ENCODE measurements around the gene DCAF4.

DCAF4 gene, protein sequence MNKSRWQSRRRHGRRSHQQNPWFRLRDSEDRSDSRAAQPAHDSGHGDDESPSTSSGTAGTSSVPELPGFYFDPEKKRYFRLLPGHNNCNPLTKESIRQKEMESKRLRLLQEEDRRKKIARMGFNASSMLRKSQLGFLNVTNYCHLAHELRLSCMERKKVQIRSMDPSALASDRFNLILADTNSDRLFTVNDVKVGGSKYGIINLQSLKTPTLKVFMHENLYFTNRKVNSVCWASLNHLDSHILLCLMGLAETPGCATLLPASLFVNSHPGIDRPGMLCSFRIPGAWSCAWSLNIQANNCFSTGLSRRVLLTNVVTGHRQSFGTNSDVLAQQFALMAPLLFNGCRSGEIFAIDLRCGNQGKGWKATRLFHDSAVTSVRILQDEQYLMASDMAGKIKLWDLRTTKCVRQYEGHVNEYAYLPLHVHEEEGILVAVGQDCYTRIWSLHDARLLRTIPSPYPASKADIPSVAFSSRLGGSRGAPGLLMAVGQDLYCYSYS

DNA sequence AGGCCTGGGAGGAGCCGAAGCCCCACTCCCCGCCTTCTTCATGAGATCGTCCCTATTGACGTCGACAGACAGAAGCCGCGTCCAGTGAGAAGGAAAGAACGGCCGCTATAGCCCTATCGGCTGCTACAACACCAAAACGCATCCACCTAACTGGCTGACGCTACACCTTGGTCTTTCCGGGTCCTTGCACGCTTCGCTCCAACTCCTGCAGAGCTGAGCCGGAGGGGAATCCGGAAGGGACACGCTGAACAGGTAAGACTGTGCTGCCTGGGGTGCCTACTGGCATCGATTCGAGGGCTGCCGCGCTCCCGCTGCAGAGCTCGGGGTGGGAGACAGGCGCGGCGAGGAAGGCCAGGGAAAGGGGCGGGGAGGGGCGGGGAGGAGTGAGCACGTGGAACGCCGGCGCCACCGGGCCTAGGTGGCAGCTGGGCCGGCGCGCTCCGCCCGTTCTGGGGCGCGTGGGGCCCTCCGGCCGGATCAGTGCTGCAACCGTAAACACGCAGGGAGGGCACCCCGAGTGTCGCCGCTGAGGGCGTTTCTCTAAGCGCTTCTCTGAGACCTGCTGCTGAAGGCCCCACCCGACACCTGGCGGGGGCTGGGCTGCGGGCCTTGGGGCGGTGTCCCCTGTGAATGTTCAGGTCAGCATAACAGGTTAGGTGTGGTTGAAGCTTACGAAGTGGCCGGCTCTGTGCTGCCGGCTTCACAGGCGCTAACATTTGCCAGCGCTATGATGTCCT lies at the start of gene DCAF4:
Gene DCAF4, plus strand, starts transcription at position 173 of the 737 bp plus-strand sequence. CDS start 11,515 bp downstream, outside the sequence.
- peak; percentile 86 for DNase-seq (ENCODE audit: low read depth)

DNA sequence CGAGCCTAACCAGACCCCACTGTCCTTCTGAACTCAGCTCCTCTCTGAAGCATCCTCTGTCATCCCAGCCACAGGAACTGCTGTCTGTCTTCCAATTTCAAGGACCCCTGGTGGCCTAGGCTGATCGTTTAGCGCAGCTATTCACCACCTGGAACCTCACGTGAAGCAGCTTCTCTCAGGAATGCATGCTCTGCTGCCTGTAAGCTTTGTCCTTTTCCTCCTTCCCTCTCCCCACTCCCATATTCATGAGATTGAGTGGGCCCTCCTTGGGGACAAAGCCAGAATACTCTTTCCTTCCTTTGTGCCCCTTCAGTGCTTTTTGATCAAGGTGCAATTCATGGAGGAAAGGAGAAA lies 49.6 kb upstream of the DCAF4 start:
- no peak for DNase-seq (ENCODE audit: low read depth)

DNA sequence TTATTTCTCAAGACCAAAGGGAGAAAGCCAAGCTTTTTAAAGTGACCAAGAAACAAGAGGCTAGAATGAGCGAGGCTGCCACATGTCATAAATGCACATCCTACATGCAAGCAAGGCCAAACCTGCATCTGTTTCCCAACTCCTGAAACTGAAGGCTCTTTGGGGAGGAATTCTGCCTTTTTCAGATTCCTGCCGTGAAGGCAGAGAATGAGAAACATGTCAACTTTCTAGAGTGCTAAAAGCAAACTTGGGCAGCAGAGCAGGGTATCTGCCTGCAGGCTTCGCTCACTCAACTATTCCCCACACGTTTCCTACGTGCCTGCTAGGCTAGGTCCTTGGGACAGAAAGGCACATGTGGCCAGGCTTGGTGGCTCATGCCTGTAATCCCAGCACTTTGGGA lies 47.5 kb upstream of the DCAF4 start:
- DNase-seq (ENCODE audit: low read depth): no peak

DNA sequence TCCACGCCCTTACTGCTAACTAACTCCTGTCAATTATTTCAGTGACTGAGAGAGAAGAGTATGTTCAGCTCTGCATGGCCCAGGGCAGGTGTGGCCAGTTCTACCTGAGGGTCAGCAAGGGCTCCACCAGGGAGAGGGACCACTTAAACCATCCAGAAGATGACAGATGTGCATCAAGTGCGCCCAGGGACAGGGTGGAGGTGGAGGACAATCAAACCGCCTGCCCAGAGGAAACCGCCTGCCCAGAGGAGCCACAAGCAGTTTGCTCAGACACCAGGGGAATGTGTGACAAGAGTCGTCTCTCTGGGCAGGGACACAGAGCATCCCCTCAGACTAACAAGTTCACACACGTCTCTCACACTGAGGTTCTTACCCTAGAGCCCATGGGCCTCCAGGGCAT lies 46.8 kb upstream of the DCAF4 start:
- DNase-seq (ENCODE audit: low read depth): no peak

DNA sequence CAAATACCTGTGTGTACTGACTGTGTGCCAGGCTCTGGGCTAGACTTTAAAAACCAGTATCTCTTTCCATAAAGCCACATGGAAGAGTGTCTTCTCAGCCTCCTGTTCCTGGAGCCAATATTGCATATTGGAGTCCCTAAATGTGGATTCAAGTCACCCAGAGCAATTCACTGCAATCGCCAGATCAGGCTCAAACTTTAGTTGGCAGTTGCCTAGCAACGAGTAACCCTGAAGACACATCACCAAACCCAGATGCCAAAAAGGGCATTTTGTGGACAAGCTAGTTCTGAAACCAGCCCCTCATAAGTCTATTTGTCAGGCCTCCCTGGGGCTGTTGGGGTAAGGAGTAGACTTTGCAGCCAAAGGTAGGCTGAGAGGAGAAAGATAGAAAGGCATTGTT lies 46.1 kb upstream of the DCAF4 start:
- no peak for DNase-seq (ENCODE audit: low read depth)

DNA sequence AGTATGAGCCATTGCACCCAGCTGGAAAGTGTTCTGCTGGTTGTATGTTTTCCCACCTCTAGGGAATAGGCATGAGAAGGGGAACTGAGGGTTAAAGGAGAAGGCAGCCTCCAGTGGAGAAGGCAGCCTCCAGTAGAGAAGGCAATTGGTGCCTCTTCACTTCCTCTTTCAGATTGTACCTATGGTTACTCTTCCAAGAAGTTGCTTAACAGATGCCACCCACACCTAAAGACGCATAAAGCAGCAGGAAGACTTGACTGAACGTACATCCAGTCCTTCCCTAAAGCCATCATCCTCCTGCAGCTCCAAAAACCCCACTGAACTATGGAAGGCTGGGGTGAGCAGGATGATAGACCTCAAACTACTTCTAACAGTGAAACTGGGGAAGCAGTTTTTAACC lies 45.4 kb upstream of the DCAF4 start:
- no peak for DNase-seq (ENCODE audit: low read depth)

DNA sequence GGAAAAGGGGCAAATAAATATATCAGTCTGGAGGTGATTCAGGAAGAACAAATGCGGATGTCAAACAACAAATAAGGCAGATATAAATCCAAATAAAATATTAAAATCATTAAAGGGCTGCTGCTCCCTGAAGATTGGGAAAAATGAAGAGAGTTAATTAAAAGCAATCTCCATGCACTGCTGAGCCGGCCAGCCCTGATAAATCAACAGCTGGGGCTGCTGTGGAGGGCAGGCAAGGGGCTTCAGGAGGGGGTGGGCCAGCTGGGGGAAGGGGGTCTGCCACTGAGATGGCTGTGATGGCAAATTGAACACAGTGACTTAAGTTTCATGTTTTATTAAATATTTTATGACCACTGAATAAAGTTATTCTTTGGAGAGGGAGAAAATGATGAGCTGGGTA lies 44.7 kb upstream of the DCAF4 start:
- no peak for DNase-seq (ENCODE audit: low read depth)

DNA sequence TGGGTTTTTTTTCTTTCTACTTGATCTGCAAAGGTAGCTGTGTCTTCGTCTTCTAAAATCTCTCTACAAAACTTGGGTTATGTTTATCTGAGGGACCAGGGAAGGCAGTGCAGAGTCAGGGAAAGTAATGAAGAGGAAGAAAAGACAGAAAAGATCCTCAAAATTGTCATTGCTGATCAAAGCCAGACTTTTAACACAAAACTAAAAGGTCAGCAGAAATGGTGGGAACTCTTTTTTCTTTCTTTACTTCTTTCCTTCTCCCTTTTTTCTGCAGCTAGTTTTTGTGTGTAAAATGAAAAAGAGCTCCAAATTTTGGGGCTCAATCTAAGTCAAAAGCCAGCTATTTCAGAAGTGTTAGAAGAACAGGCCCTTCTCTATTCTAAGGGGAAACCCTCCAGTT lies 44.2 kb upstream of the DCAF4 start:
- DNase-seq (ENCODE audit: low read depth): no peak

DNA sequence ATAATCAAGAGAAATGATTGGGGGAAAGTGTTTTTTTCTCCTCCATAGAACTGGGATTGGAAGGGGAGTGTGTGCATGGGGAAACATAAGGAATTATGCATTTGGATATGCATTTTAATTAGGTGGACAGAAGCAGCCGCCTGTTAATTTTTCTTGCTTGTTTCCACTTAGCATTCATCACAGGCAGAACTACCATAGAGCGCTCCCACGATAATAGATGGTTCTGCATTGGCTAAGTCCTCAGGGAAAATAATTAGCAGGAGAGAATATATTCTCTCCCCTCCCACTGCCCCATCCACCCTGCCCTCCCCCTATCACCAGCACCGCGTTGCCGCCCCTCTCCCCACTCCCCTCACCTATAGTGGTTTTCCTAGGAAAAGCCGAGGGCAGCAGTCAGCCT lies 43.8 kb upstream of the DCAF4 start:
- DNase-seq (ENCODE audit: low read depth): no peak

DNA sequence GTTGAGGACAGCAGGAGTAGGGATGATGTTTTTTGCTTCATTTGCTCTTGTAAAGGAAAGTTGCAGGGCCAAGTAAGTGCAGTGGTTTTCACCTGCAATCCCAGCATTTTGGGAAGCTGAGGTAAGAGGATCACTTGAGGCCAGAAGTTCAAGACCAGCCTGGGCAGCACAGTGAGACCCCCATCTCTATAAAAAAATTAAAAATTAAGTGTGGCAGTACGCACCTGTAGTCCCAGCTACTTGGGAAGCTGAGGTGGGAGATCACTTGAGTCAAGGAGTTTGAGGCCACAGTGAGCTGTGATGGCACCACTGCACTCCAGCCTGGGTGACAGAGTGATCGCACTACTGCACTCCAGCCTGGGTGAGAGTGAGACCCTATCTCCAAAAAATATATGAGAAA lies 43.2 kb upstream of the DCAF4 start:
- no peak for DNase-seq (ENCODE audit: low read depth)

DNA sequence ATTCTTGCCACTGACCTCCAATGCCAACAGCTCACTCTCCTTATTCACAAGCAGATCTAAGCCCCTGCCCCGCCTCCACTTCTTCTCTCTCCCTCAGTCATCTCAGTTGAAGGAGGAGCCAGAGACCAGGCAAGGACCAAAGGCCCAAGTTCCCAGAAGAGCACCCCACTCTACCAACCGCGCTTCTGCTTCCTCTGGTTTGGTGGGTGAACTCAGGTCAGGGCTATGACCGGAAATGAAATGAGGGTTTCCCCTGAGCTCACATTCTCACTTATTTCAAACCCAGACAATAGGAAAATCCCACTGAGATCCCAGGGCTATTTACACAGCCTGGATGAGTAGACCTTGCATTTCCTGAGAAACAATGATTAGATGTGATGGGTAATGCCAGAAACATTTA lies 42.3 kb upstream of the DCAF4 start:
- no peak for DNase-seq (ENCODE audit: low read depth)

DNA sequence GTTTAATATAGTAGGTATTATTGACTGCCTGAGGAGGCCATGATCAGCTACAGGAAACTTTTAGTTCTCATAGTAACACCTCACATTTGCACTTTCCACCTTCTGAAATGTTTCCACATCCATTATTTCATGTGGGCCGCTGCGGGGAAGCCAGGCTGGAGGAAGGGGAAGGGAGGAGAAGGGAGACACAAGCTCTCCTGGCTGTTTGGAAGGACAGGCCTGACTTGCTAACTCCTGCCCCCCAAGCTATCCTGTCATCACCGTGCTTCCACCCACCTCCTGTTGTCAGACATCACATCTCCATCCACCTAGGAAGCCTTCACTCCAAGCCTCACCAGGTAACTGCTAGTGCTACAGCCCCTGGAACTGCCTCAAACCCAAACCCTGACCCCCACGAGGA lies 41.9 kb upstream of the DCAF4 start:
- DNase-seq (ENCODE audit: low read depth): no peak

DNA sequence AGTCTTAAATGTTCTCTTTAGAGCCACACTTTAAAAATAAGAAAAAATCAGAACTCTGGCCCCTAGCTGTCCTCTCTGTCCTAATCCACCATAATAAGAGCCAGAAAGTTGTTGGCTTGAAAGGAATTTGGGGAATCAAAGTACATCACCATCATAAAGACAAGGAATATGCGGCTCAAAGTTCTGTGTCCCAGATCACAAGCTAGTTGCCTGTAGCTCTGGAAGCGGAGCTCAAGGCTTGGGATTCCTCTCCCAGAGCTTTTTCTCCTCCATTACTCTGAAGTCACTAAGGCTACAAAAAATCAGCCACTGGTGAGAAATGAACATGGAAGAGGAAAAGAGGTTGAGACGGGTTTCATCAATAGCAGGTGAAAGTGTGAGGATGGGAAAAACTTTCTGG lies 38.8 kb upstream of the DCAF4 start:
- no peak for DNase-seq (ENCODE audit: low read depth)

DNA sequence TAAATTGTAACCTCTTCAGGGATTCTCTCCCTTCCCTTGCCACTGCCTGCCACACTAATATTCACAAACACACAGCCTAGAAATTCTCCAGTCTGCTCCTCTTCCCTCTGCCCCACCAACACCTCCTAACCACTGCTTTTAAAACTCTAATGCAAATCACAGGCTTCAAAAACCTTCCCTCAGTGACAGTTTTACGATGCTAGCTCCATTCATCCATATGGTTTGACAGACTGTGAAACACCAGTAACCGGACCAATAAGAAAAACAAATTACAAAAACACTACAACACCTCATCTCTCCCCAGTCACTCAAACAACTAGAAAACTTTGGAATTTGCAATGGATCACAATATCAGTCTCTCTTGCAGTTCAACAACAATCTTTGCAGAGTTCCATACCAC lies 38.1 kb upstream of the DCAF4 start:
- no peak for DNase-seq (ENCODE audit: low read depth)

DNA sequence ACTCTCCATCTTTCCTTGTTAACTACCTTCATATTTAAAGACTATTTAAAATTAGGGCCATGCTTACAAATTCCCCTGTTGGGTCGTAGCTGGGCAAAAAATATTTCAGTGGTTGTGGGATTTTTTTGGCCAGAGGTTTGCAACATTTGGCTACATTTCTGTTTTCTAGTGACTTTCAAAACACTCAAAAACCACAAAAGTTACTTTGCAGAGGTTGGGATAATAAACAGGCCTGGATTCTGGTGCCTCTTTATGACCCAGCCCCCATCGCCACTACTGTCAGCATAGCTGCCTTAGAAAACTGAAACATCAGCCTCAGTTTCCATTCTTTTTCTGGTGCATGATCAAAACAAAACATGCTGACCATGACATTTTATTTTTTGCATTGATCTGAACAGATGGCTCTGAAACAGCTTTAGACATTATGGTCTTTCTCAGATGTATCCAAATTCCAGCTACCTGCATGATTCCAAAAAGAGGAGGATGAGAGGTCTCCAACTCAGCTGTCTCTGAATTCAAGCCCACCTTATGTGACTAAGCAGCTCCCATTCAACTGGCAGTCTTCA lies 37.5 kb upstream of the DCAF4 start:
- DNase-seq (ENCODE audit: low read depth): no peak

DNA sequence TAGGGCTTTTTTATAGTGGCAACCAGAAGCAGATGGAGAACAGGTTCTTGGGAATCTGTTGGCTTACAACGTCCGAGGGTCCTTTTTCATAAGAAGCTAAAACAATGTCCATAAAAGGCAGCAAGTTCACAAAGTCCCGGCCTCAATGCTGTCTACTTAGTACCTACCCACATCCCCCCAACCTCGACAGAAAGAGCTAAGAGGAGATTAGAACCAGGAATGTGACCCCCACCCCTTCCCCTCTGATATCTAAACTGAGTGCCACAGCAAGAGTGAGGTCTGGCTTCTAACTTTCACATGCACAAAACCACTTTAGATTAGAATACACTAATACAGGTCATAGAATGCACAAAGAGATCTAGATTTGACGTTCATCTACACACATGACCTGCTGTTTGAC lies 36.9 kb upstream of the DCAF4 start:
- no peak for DNase-seq (ENCODE audit: low read depth)

DNA sequence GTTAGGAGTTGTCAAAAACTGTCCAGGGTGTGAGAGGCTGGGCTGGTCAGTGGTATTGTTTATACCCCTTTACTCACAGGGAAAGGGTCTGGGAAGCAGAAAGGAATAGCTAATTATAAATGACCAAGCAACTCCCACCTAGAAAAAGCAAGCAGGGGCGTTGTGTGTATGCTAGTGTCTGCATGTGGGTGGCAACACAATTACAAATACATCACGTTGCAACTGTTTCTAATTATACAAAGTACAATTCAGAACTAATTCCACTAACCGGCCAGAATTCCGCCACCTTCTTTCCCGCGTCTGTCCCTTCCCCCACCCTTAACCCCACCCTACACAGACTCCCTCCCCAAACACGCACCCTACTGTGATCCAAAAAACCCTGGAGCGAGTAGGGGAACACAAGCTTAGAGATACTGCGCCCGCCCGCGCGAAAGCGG lies 34.6 kb upstream of the DCAF4 start:
- no peak for DNase-seq (ENCODE audit: low read depth)

DNA sequence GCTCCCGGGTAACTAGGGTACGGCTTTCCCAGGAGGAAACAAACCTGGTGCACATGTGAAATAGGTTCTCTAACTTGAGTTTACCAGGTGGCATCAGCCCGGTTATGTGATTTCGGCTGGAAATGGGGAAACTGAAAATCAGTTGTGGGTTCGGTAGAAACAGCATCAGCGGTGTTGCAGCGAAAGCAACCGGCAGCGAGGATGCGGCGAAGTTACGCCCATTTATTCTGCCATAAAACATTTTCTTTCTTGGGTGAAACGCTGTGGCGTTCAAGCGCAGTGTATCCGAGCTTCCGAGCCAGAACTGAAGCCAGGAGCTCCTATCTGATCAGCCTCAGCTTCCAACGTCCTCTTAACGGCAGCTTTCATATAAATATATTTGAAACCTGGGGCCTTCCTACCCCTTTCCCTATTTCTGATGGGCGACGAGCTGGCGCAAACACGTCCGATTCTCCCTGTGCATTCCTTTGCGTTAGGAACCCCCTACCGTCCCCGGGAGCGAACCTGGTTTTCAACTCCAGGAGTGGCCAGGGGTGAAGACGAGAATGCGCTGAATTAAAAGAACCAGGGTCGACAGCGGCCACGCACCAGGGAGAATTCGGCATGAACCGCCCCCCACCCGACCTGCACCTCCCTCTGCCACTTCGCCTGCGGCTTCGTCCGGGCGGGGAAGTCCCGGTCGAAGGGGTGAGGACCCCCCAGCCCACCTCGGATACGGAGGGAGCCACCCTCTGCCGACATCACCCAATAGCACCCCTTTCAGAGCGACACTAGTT lies 34.0 kb upstream of the DCAF4 start:
- DNase-seq (ENCODE audit: low read depth): no peak

DNA sequence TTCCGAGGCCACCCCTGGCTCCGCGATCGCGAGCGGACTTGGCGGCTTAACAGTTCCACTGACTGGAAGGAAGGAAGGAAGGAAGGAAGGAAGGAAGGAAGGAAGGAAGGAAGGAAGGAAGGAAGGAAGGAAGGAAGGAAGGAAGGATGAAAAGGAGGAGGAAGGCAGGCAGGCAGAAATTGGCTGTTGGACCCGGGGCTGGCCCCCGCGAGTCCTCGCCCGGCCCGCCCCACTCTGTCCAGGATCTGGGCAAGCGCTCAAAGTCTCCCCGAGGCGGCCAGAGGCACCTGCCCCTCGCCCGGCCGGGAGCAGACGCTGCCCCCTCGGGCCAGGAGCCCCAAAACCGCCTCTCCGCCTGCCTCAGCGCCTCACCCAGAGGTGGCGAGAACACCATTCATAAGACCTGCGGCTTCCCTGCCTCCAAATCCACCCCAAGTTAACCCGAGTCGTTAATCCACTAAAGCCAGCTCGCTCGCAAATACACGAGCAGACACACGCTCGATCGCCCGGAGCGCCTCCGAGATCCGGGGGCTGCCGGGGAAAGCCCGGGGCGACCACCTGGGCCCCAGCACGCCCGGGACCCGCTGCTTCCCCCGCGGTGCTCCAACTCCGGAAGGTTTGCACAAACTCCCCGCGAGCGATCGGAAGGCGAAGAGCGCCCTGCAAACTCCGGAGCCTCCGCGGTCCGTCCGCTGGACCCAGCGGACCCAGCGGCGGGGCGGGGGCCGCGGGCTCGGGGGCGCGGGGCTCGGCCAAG lies 33.2 kb upstream of the DCAF4 start:
- DNase-seq (ENCODE audit: low read depth): no peak

DNA sequence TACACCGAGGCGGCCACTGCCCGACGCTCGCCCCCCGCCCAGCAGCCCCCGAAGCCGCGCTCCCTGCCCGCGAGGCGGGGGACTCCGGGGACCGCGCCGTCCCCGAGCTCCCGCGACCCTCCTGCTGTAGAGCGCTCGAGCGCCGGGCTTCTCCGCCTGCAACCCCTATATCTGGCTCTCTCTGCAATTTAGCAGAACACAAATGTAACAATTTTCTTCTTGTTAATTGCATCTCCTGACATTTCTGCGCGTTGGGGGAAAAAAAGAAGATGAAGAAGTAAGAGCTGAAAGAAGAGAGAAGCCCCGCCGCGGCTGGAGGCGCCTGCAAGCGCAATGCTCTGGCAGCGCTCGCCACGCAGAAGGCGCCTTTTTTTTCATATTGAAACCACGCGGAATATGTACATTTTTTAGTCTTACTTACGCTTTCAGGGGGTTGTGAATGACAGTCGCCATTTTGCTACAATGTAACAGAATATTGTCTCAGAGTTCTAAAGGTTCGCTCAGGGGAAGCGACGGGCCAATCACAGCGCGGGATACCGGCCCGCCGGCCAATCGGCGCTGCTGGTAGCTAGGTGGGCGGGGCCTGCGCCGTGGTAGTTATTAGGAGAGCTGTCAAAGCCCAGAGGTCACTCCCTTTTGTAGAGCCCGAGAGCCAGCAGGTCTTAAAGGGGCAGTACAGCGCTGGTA lies 32.5 kb upstream of the DCAF4 start, which contains the start of gene DPF3:
Gene DPF3, minus strand, starts transcription at position 466 of the 687 bp plus-strand sequence. Its CDS starts 13 bp downstream, at position 453.
- peak; percentile 88 for DNase-seq (ENCODE audit: low read depth)

DNA sequence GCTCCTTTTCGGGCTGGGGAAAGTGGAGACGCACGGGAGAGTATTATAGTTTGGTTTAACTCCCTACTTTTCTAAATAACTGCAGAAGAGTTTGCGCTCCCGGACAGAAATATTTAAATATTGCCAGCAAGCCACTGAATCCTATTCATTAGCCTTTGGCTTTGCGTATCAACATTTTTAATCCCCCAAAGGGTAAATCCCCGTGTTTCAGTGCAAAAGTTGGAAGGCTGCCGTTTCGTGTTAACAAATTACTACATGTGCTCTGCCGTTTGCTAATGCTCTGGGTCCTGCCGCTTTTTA lies 32.0 kb upstream of the DCAF4 start:
- DNase-seq (ENCODE audit: low read depth): no peak

Measured in stimulated activated CD8-positive, alpha-beta memory T cell treated with anti-CD3 and anti-CD28 coated beads, Interleukin-12 subunit alpha, Interleukin-12 subunit beta, amount 100 ng/mL, for 4 hours (primary cell).